Fibroblast of skin of scalp (primary cell): ENCODE measurements around the gene PPP1CA.

Source experiments
- DNase-seq: peaks from one replicate; pipeline ENCODE4 v3.0.0-alpha.2; 2013

PPP1CA gene

GRCh38 chr11:67349457-67349856, 52.2 kb downstream of the PPP1CA start:
- DNase-seq: no peak

- DNase-seq: no peak
Observed at GRCh38 chr11:67349036-67349435, 52.6 kb downstream of the PPP1CA start.
